Trophoblast cell (in vitro differentiated cells and primary cell): Measurements from ENCODE around the gene SPATA2L.
"Not testable (repeated sequence)": the region's sequence is repeated elsewhere in the genome, so short reads cannot be mapped to it uniquely, and the experiment has no call there.

Experiments
- DNase-seq, 2 donors: peaks; one replicate each; pipeline ENCODE4 v3.0.0-alpha.2; 2016
- H2AFZ ChIP-seq: 2 replicates; pipeline ENCODE4 v1.6.1; 2013; ENCODE audit warnings: low read length, moderate library complexity, mild to moderate bottlenecking; ENCODE audit not compliant: insufficient read depth, poor library complexity
- H2AK5ac ChIP-seq: 2 replicates; pipeline ENCODE4 v1.6.1; 2013; ENCODE audit warnings: mild to moderate bottlenecking, low read length
- H2BK120ac ChIP-seq: 2 replicates; pipeline ENCODE4 v1.6.1; 2013; ENCODE audit warnings: low read length, mild to moderate bottlenecking, moderate library complexity; ENCODE audit not compliant: insufficient read depth, poor library complexity
- H2BK12ac ChIP-seq: 2 replicates; pipeline ENCODE4 v1.6.1; 2013; ENCODE audit warnings: mild to moderate bottlenecking, low read length, moderate library complexity
- H2BK5ac ChIP-seq: 2 replicates; pipeline ENCODE4 v1.6.1; 2013; ENCODE audit warnings: low read length, low read depth, moderate library complexity, mild to moderate bottlenecking; ENCODE audit not compliant: poor library complexity
- H3K14ac ChIP-seq: 2 replicates; pipeline ENCODE4 v1.6.1; 2013; ENCODE audit warnings: mild to moderate bottlenecking, low read length
- H3K18ac ChIP-seq: 2 replicates; pipeline ENCODE4 v1.6.1; 2013; ENCODE audit warnings: mild to moderate bottlenecking, low read length
- H3K23ac ChIP-seq: 2 replicates; pipeline ENCODE4 v1.6.1; 2013; ENCODE audit warnings: low read length
- H3K27ac ChIP-seq: 2 replicates; pipeline ENCODE4 v1.5.1; 2013; ENCODE audit warnings: low read depth, mild to moderate bottlenecking, inconsistent platforms, low read length, moderate library complexity
- H3K27me3 ChIP-seq: 2 replicates; pipeline ENCODE4 v1.6.1; 2013; ENCODE audit warnings: inconsistent platforms, mild to moderate bottlenecking, low read length, moderate library complexity; ENCODE audit not compliant: insufficient read depth
- H3K36me3 ChIP-seq, 2 experiments: 1 replicate in 1 of 2; 2 replicates in 1 of 2; pipeline ENCODE4 v1.6.1; 2013; ENCODE audit warnings: low read length in 2 of 2, mild to moderate bottlenecking in 2 of 2, moderate library complexity in 1 of 2; ENCODE audit not compliant: insufficient read depth in 2 of 2, control insufficient read depth in 1 of 2
- H3K4ac ChIP-seq: 2 replicates; pipeline ENCODE4 v1.6.1; 2013; ENCODE audit warnings: low read depth, mild to moderate bottlenecking, low read length, moderate library complexity
- H3K4me1 ChIP-seq, 2 experiments: 1 replicate in 1 of 2; 2 replicates in 1 of 2; pipeline ENCODE4 v1.6.1; 2013; ENCODE audit warnings: low read length in 2 of 2, mild to moderate bottlenecking in 2 of 2, moderate library complexity in 1 of 2; ENCODE audit not compliant: insufficient read depth in 2 of 2, control insufficient read depth in 1 of 2
- H3K4me2 ChIP-seq: 2 replicates; pipeline ENCODE4 v1.6.1; 2013; ENCODE audit warnings: inconsistent platforms, mild to moderate bottlenecking, low read length, moderate library complexity
- H3K4me3 ChIP-seq: 2 replicates; pipeline ENCODE4 v1.5.1; 2013; ENCODE audit warnings: mild to moderate bottlenecking, low read depth, low read length, inconsistent platforms
- H3K79me1 ChIP-seq: one replicate; pipeline ENCODE4 v1.6.1; 2013; ENCODE audit warnings: low read length
- H3K79me2 ChIP-seq: 2 replicates; pipeline ENCODE4 v1.6.1; 2013; ENCODE audit warnings: low read length, mild to moderate bottlenecking; ENCODE audit not compliant: control insufficient read depth, insufficient read depth, poor library complexity
- H3K9ac ChIP-seq: 2 replicates; pipeline ENCODE4 v1.6.1; 2013; ENCODE audit warnings: mild to moderate bottlenecking, low read length
- H3K9me3 ChIP-seq: 2 replicates; pipeline ENCODE4 v1.6.1; 2013; ENCODE audit warnings: low read depth, mild to moderate bottlenecking, control low read depth, inconsistent platforms, low read length; ENCODE audit not compliant: insufficient read depth
- H4K12ac ChIP-seq: 2 replicates; pipeline ENCODE4 v1.6.1; 2013; ENCODE audit warnings: low read depth, mild to moderate bottlenecking, low read length, moderate library complexity
- H4K8ac ChIP-seq: 2 replicates; pipeline ENCODE4 v1.6.1; 2013; ENCODE audit warnings: low read depth, mild to moderate bottlenecking, low read length, moderate library complexity
- H4K91ac ChIP-seq: one replicate; pipeline ENCODE4 v1.6.1; 2013; ENCODE audit warnings: low read depth, mild to moderate bottlenecking, low read length, moderate library complexity
- WGBS: extraction: QIAGEN DNeasy Blood & Tissue Kit; methylation state at CpG from one replicate; pipeline ENCODE4 v1.1.7; 2013; ENCODE audit warnings: missing lambda C conversion rate; ENCODE audit not compliant: insufficient read length, insufficient coverage; ENCODE audit errors: extremely low coverage; 5-methylcytosine and 5-hydroxymethylcytosine counted together

The SPATA2L gene

DNA sequence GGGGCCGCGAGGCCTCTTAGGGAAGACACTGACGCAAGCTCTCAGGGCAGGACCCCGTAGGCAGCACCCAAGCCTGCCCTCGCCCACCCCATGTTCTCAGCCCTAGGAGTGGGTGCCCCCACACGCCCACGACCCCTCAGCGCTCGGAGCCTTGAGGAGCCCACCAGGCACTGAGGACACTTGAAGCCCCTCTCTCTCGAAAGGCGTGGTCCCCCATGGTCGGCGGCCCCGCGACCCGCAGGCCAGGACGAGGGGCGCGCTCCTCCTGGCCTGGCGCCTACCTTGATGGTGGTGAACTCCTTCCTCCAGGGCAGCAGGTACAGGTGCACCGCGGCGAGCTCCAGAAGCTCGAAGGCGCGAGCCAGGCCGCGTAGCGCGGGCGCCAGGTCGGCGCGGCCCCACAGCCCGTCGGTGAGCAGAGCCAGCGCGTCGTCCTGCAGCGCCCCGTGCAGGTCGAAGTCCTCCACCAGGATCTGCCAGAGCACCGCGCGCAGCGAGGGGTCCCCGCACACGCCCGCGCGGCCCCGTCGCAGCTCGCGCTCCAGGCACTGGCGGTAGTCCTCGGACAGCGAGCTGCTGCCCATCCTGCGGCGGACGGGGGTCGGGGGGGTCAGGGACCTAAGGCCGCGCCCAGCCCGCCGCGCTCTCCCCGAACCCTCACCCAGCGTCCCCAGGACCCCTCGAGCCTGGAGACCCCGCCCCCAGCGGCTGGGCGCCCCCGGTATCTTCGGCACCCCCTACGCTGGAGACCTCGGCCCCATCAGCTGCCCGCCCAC, 668 bp downstream of the SPATA2L start:
- peak overlapping the region; percentile 63 for H4K8ac ChIP-seq
- H4K12ac ChIP-seq = peak overlapping the region; percentile 16
- H2AFZ ChIP-seq = peak overlapping the region; percentile 19
- DNase-seq = peak; percentile 74 to 75
- no peak overlapping the region for H3K23ac ChIP-seq
- peak overlapping the region; percentile 57 for H3K14ac ChIP-seq
- H2BK5ac ChIP-seq = no peak overlapping the region
- peak overlapping the region; percentile 28 for H3K27ac ChIP-seq
- H3K79me2 ChIP-seq = peaks cover 2% of the 10 kb centered on the region
- H3K9me3 ChIP-seq = no peaks in the 10 kb centered on the region
- H3K27me3 ChIP-seq = no peaks in the 10 kb centered on the region
- peak overlapping the region; percentile 10 for H2BK120ac ChIP-seq
- no peak overlapping the region for H2BK12ac ChIP-seq
- H3K4me2 ChIP-seq = peak overlapping the region; percentile 89
- peak overlapping the region; percentile 9 for H3K18ac ChIP-seq
- peak overlapping the region; percentile 1 for H3K4ac ChIP-seq
- peak overlapping the region; percentile 53 for H4K91ac ChIP-seq
- H3K79me1 ChIP-seq = peaks cover 11% of the 10 kb centered on the region
- peak overlapping the region; percentile 80 for H3K4me3 ChIP-seq
- peaks cover 13 to 14% of the 10 kb centered on the region in 2 experiments for H3K4me1 ChIP-seq
- peak overlapping the region; percentile 61 for H2AK5ac ChIP-seq
- peaks cover 20 to 23% of the 10 kb centered on the region in 2 experiments for H3K36me3 ChIP-seq
- no peak overlapping the region for H3K9ac ChIP-seq
- no CpG with 5 or more reads among the region's 78 CpGs for WGBS

- peak overlapping the region; percentile 80 for H3K4me3 ChIP-seq
Observed at GRCh38 chr16:89700100-89700648, 1.3 kb downstream of the SPATA2L start.

GRCh38 chr16:89699629-89700099, 1.8 kb downstream of the SPATA2L start:
- not testable (repeated sequence) for H3K9me3 ChIP-seq, H3K18ac ChIP-seq, H3K27ac ChIP-seq, H3K4me3 ChIP-seq, H4K8ac ChIP-seq, H3K79me2 ChIP-seq, H2AK5ac ChIP-seq, H2BK120ac ChIP-seq, H2BK12ac ChIP-seq, H4K91ac ChIP-seq, DNase-seq, H3K9ac ChIP-seq, H3K14ac ChIP-seq, H3K23ac ChIP-seq, H4K12ac ChIP-seq, H2AFZ ChIP-seq, H3K4ac ChIP-seq, H3K27me3 ChIP-seq, H2BK5ac ChIP-seq
- H3K4me1 ChIP-seq = peaks cover 13 to 14% of the 10 kb centered on the region in 2 experiments
- no CpG with 5 or more reads among the region's 18 CpGs for WGBS
- H3K36me3 ChIP-seq = peaks cover 31 to 35% of the 10 kb centered on the region in 2 experiments
- peaks cover 11% of the 10 kb centered on the region for H3K79me1 ChIP-seq
- peak overlapping the region; percentile 49 for H3K4me2 ChIP-seq

More at GRCh38 chr16:89700100-89700648, 1.3 kb downstream of the SPATA2L start:
- no peak overlapping the region for H2AK5ac ChIP-seq
- H3K18ac ChIP-seq = peak overlapping the region; percentile 9
- peak overlapping the region; percentile 53 for H4K91ac ChIP-seq
- H3K79me1 ChIP-seq = peaks cover 11% of the 10 kb centered on the region
- H2BK12ac ChIP-seq = no peak overlapping the region
- H2AFZ ChIP-seq = peak overlapping the region; percentile 19
- no peak overlapping the region for H4K8ac ChIP-seq
- H3K9me3 ChIP-seq = no peaks in the 10 kb centered on the region
- H3K4me1 ChIP-seq = peaks cover 13 to 14% of the 10 kb centered on the region in 2 experiments
- no peak overlapping the region for H3K9ac ChIP-seq
- H4K12ac ChIP-seq = no peak overlapping the region
- peaks cover 27 to 30% of the 10 kb centered on the region in 2 experiments for H3K36me3 ChIP-seq
- H3K27ac ChIP-seq = peak overlapping the region; percentile 28
- H3K23ac ChIP-seq = no peak overlapping the region
- H2BK120ac ChIP-seq = no peak overlapping the region
- no peak overlapping the region for H3K14ac ChIP-seq
- H3K4ac ChIP-seq = no peak overlapping the region
- H2BK5ac ChIP-seq = no peak overlapping the region
- peak; percentile 100 for DNase-seq
- WGBS = no CpG with 5 or more reads among the region's 30 CpGs
- H3K27me3 ChIP-seq = no peaks in the 10 kb centered on the region
- peak overlapping the region; percentile 89 for H3K4me2 ChIP-seq
- peaks cover 2% of the 10 kb centered on the region for H3K79me2 ChIP-seq

DNA sequence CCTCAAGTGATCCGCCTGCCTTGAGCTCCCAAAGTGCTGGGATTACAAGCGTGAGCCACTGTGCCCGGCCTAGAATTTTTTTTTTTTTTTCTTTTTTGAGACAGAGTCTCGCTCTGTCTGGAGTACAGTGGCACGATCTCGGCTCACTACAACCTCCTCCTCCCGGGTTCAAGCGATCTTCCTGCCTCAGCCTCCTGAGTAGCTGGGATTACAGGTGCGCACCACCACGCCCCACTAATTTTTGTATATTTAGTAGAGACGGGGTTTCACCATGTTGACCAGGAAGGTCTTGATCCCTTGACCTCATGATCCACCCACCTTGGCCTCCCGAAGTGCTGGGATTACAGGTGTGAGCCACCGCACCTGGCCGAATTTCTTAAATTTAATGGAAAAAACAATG, 2.8 kb downstream of the SPATA2L start:
- not testable (repeated sequence) for H3K4ac ChIP-seq, H2AFZ ChIP-seq, H3K18ac ChIP-seq, H3K23ac ChIP-seq, H3K14ac ChIP-seq, H3K79me2 ChIP-seq, H2BK5ac ChIP-seq, H4K8ac ChIP-seq, H3K9ac ChIP-seq, H2BK12ac ChIP-seq, H2AK5ac ChIP-seq, H3K4me2 ChIP-seq, H2BK120ac ChIP-seq, DNase-seq, H4K12ac ChIP-seq, H3K27ac ChIP-seq, H4K91ac ChIP-seq, H3K27me3 ChIP-seq, H3K9me3 ChIP-seq, H3K4me3 ChIP-seq
- WGBS = no CpG with 5 or more reads among the region's 14 CpGs
- H3K79me1 ChIP-seq = peaks cover 11% of the 10 kb centered on the region
- peaks cover 40 to 43% of the 10 kb centered on the region in 2 experiments for H3K36me3 ChIP-seq
- H3K4me1 ChIP-seq = peaks cover 13 to 14% of the 10 kb centered on the region in 2 experiments
